GM19452 (cell line): Measurements from ENCODE around the gene NCKAP5.
A peak's percentile ranks its signal among the peaks of the same experiment; 100 is the strongest.

Experiments used
- ATAC-seq: cut with Tn5 transposase; IDR thresholded peaks from one replicate; pipeline ENCODE4 v1.9.1; 2021; ENCODE audit not compliant: unreplicated experiment

NCKAP5 gene

DNA sequence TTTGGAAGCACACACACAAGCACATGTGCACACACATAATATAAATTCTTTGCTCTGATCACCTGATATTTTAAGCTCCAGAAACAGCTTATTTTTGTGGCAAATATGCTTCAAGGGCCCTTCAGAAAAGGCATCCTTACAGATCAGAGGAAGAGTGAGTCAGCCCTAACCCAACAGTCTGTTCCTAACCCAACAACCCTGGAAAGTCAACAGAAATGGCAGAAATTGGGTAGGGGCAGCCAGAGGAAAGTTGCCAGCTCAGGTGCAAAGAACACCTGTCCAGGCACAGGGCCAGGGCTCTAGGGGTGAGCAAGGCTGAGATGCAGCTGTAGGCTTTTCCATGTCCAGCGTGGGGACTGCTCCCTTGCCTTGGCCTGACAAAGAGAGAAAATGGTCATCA is 6.4 kb upstream of the NCKAP5 start:
- ATAC-seq, result no peak

DNA sequence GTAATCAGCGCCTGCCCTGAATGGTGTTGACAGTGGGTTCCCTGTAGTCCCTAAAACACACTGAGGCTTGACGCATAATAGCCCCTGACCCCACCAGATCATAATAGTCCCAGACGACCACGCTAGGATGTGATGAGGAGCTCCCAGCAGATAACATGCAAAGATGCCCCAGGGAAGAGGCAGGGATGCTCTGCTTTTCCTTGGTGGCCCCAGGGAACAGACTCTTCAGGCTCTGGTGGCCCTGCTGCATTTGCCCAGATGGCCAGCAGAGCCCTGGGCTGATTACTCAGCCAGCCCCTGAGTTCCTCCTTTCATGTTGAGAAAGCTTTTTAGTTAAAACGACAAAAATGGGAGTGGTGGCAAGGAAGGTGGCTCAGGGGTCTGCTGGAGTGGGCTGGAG is 5.9 kb upstream of the NCKAP5 start:
- ATAC-seq, result no peak

DNA sequence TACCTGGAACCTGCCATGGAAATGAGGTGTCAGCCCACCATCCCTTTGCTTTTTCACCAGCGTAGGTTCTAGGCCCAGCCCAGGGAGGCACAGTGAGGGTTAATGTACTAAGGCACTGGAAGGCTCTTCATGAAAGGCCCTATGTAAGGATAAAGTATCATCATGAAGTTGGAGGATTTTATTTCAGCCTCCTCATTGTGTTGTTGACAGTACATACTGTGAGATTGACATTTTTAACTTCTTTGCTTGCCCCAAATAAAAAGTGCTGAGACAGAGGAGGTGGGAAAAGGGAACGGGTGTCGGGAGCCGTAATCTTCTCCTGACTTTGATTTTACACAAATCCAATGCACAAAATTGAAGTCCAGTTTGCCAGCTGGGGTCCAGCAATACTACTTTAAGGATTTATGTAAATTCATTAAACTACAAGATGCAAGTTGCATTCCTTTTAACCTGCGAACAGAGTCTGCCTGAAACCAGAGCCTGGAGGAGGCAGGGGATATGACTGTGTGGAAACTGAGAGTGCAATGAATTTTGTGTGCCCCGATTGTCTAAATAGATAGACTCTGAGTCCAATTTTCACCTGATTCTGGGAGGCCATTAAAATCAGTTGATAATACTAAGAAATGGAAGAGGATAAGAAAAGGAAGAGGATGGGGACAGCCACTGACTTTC is 5.4 kb upstream of the NCKAP5 start:
- ATAC-seq, result no peak

DNA sequence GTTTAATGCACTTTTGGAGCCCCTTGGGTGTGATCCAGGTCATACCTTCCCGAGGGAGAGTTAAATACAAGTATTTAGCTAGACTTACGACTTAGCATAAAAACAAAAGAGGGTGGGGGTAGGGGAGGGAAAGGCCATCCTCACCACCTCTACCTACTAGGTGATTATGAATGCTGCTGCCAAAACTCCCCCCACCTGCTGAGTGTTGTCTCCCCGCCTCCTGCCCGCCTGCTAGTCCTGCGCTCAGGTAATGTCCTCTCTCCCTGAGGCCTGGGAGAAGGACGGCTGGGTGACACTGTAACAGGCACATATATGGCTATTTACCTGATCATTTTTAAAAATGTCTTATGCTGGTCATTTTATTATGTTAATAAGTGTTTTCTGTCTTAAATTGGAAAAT is 3.0 kb upstream of the NCKAP5 start:
- ATAC-seq, result no peak

DNA sequence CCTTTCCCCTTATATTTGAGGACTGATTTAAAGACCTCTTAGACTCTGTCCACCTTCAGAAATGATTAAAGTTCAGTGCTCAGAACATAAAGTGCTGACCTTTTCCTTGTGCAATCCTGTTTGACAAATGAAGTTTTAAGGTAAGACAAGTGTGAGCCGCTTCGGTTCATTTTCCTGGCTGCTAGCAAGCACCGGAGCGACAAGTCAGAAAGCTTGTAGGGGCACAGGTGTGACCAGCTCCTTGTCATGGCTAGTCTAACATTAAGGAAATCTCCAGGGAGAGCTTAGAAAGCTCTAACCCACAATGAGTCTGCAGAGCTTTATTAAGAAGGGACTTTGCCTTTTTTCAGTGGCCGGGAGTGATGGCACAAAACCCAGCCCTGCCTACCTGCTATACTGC is 2.3 kb upstream of the NCKAP5 start:
- ATAC-seq, result no peak

DNA sequence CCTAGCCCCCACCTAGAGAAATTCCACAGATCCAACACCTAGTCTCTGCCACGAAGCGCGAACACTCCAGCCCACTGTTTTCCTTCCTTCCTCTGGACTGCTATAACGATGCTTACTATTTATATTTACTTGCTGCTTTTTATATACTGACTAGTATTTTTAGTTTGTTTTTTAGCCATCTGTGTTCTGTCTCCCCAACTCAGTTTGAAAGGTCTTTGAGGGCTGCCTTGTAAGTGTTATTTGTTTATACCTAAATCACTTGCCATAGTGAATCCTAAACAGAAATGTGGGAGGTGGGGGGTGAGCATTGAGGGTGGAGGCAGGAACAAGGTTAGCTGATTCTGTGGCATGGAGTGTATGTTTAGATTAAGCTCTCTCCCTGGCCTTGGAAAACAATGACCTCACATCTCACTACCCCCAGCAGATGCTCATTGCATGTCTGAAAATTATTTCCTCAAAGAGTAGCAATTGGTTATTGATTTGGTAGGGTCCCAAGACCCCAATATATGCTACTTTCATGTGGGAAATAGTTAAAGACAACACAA is 1.1 kb upstream of the NCKAP5 start:
- no peak for ATAC-seq

DNA sequence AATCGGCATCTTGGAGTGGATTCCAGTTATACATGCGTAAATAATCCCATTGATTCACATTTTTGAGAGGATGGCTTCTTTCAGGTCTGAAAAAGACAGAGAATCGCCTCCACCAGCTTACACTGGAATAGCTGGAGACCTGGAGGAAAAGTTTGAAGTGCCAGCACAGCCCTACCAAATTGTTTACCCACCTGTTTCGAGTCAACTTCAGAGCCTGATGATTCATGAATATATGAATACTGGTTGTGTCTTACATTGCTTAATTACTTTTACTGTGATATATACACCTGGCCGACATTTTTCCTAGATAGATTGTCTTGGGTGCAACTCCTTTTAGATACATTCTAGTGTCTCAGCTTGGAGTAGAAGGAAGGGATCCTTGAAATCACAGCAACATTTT is 335 bp upstream of the NCKAP5 start:
- no peak for ATAC-seq

DNA sequence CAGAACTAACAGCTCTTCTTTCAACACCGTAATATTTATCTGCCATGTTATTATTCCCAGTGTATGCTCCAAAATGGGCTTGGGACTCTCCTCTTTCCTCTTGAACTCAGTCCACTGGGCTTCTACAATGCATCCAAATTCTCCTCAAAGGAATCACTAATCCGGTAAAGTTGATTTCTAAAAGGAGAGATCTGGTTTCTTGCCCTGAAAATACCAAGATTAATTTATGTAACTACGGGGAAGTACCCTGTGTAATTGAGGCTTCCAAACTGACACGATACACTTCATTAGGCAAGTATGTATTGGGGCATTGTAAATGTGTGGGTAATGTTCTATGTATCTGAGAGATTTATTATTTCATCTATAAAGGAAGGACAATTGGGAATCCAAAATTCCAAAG is 5.7 kb downstream of the NCKAP5 start:
- ATAC-seq, result no peak

DNA sequence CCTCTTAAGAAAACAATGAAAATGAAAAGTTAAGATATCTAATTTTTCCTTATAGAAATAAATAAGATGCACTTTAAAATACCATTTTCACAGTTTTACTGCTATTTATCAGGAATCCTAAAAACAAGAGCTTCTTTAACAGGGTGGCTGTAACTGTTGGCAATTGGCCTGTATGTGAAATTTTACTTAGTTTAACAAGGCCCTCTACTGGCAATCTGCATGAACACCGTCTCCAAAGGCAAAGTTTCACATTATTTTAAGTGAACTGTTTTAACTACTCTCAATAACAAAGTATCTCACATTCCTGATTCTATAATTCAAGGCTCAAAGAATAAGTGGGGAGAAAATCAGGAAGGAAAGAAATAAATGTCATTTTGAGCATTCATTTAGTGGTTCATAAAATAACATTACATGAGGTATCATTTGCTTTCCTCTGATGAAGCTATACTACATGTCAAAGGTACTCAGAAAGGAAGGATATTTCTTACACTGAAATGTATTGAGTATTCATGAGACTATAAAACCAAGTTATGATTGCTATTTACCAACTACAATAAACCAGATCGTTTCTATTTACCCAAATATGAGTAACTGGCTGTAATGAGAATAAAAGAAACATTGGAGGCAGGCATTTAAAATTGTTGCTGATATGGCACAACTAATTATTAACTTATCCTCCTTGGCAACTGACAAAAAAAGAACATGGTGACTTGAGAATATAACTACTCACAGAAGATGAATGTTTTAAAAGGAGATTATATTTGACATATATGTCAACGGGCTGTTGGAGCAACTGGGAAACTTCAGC is 7.0 kb downstream of the NCKAP5 start:
- ATAC-seq, result peak; percentile 53

DNA sequence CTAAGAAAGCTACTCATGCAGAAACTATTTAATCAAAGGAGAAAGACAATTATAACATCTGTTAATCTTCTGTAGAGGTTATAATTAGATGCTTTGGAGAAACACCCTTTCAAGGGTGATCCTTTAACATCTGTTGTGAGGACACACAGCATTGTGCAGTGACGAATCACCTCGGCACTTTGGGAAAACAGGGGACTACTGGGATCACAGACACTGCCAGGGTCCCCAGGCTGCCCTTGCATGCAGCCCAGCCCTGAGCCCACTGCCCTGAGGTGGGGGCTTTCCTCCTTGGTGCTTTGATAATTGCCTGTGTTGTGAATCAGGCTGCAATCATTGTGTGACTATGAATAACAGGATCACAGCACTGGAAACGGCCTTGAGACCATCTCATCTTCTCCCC is 10.6 kb downstream of the NCKAP5 start:
- ATAC-seq, result no peak

DNA sequence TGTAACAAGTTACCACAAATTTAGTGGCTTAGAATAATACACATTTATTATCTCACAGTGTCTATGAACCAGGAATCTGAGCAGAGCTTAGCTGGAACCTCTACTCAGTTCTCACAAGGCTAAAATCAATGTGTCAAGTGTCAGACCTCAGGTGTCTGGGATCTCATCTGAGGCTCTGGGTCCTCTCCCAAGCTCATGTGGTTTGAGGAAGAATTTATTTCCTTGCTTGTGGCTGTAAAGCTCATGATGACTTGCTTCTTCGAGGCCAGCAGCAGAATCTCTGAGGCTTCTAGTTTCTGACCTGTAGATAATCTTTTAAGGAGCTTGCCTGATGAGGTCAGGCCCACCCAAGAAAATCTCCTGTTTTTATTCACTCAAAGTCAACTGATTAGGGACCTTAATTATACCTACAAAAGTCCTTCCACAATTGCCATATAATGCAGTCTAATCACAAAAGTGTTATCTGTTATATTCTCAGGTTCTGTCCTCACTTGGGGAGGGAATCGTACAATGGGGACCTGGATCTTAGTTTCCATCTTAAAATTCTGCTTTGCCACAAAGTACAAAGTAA is 14.3 kb downstream of the NCKAP5 start:
- ATAC-seq, result no peak

DNA sequence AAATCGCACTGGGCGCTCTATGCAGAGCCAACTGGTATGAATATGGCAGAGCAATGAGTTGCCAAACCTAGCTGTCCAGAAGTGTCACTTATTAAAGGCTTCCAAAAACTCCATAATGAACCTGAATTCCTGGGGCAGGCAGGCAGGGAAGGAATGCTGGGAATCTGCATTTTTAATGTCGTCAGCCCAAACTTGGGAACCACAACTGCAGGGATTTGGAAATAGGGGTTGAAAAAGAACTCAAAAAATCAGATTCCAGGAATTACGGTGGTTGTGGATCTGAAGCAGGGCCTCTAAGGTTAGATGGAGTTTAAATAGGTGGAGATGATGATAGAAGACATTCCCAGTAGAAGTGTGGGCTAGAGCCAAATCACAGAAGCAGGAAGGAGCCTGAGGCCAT is 15.0 kb downstream of the NCKAP5 start:
- ATAC-seq, result no peak

DNA sequence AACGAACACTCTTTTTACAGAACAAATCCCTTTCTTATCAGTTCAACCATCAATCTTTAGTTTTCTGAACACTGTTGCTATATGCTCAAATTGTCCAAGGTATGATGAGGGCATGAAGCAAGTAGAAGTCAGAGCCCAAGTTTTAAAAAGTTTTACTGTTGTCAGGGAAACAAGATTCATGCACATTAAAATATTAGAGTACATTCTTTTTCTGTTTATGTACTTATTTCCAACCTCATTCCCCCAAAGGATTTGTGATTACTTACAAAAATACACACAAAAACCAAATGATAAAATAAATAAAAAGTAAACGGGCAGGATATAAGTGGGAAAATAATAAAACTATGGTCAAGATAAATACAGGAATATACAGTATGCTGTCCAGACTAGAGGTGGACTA is 15.4 kb downstream of the NCKAP5 start:
- ATAC-seq, result no peak

DNA sequence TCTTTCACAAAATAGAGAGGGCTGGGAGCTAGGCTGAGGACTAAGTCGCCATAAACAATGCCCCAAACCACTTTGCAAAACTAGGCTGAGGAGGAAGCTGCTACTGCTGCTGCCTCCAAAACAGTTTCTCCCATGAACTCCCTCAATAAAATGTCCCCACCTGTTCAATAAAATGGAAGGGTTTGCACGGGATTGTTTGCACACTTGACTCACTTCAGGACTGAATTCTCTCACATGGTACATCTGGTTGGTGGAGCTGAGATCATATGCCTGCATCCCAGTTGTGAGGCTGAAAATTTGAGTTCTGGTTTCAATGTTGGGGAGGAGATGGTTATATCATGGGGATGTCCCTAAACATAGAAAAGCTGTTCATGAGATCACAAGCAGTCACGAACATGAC is 26.5 kb downstream of the NCKAP5 start:
- ATAC-seq, result no peak

DNA sequence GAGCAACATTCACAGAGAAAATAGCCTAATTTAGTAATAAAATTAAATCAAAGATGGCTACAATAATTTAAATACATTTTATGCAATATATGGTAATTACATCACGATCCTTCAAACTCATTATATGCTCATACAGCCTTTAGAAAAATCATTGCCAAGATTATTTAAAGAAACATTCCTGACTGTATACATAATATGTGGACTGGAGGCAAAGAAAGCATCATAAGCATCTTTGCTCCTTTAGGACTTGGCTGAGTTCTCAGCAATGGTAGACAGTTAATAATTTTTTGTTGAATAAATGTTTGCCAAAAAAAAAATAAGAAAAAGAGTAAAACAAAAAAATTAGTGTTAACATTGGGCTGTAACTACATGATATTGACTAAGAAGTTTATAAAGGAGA is 26.9 kb downstream of the NCKAP5 start:
- no peak for ATAC-seq

DNA sequence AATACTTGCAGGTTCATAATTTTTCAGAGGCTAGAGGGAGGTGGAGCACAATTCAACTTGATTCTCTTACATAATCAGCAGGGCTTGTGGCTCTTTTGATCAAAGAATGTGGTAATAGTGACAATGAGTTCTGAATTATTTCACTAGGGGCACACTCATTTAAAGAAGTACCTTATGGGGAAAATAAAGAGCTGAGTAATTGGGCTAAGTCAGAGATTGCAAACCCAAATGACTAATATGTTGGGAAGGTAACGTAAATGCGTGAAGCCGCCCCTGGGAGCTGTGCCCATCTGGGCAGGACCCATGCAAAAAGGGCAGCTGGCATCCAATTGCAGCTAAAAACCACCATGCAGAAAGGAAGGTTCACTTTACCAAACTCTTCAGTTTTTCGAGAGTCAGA is 35.3 kb downstream of the NCKAP5 start:
- ATAC-seq, result no peak

DNA sequence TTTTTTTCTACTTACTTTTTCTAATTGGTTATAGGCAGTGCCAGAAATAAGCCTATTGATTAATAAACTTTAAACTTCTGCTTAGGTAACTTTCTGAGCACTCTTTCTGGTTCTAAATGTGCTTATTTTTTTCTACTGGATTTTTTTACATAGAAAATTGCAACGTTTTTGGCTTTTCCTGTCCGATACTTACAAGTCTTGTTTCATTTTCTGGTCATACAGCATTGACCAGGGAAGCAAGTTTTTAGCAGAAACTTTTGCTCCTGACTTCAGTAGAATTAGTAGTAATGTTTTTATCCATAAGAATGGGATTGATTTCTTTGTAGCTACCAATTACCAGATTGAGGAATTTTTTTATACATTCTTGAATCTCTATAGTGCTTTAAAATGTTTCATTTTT is 36.9 kb downstream of the NCKAP5 start:
- no peak for ATAC-seq

DNA sequence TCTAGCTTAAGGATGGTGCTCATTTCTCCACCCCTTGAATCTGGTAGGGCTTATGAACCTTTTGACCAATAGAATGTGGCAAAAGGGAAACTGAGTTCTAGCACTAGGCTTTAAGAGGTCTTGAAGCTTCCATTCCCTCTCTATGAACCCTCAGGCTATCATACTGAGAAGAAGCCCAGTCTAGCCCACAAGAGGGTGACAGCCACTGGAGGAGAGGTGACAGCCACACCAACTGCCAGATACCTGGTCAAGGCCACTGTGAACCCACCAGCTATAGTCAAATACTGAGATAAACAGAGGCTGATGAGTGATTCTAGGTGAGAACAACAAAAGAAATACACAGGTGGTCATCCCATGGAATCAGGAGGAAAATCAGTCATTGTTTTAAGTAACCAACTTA is 37.6 kb downstream of the NCKAP5 start:
- ATAC-seq, result no peak

DNA sequence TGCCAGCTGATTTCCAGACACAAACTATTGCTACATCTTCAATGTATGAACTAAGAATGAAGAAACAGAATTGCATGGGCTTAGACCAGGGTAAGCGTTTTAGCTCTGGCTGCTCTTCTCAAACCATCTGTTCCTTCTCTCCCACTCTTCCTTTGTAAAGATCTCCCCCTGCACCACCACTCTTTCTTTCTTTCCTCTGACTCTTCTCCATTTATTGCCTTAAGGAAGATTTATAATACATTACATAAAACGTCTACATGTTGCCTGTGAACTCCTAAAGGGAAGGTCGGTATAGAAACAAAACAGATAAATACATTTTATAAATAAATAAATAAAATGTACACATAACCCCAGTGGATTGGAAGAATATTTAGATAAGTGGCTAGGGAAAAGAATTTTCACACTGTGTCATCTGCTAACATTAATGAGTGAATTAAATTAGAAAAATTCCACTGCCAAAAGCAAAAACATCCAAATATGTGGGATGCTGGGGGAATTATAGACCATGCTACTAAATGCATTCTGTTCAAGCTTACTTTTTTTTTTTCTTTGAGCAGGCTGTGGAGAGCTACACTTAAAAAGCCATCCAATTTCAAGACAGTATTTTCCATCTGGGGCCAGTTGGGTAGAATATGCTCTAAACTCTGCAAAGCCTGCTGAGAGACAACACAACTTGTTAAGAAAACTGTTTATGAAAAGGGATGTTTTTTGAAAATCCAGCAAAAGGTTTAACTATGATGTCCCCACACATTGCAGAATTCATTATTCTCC is 41.5 kb downstream of the NCKAP5 start:
- ATAC-seq, result no peak

DNA sequence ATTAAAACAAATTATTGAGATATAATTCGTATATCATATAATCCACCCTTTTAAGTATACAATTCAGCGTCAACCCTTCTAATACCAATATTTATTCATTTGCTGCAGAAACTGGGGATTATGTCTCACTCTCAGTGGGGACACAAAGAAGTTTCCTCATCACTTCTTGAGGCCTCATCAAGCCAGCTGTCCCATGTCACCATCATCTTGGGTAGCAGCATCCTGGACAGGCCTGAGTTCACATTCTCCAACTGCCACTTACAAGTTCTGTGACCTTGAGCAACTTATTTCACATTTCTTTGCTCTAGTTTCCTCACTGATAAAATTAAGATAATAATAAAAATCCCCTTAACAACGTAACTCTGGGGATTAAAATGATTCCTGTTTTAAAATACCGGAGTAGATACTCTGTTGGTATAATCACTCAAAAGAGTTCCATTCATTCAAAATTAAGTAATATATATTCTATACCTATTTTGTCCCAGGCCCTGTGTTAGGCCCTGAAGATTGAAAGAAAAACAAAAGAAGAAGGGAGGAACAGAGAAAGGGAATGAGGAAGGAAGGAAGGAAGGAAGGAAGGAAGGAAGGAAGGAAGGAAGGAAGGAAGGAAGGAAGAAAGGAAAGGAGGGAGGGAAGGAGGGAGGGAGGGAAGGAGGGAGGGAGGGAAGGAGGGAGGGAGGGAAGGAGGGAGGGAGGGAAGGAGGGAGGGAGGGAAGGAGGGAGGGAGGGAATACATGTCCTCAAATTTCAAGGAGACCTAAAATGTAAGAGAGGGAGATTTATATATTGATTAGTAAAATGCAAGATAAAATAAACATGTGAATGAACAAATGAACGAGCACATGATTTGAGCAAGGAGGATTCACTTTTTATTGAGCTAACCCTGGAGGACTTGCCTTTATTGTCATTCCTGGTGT is 42.4 kb downstream of the NCKAP5 start:
- no peak for ATAC-seq
